Osteoblast (primary cell): ENCODE results near the gene TSPAN17. TPM values are rescaled to one million over a fixed set of nuclear protein-coding genes. Genes with fewer than 3 reads are reported as not detected.

ENCODE experiments used
- DNase-seq: peaks from one replicate; pipeline ENCODE4 v3.0.0; 2011; ENCODE audit warnings: low spot score, mixed read lengths; ENCODE audit not compliant: insufficient read length; ENCODE audit errors: missing footprints
- H2AFZ ChIP-seq: 2 replicates; pipeline ENCODE4 v1.6.0; 2011; ENCODE audit warnings: mild to moderate bottlenecking, low read length
- H3K27ac ChIP-seq: 2 replicates; pipeline ENCODE4 v1.5.1; 2011; ENCODE audit warnings: mild to moderate bottlenecking, low read depth, low read length, moderate library complexity
- H3K27me3 ChIP-seq: 2 replicates; pipeline ENCODE4 v1.6.0; 2012; ENCODE audit warnings: mild to moderate bottlenecking, control low read depth, inconsistent platforms, low read length, moderate library complexity; ENCODE audit not compliant: insufficient read depth
- H3K36me3 ChIP-seq: 2 replicates; pipeline ENCODE4 v1.5.1; 2011; ENCODE audit warnings: mild to moderate bottlenecking, low read length, control low read depth, moderate library complexity; ENCODE audit not compliant: insufficient read depth
- H3K4me1 ChIP-seq: 2 replicates; pipeline ENCODE4 v1.5.1; 2011; ENCODE audit warnings: mild to moderate bottlenecking, low read length, control low read depth, moderate library complexity; ENCODE audit not compliant: insufficient read depth
- H3K4me2 ChIP-seq: 2 replicates; pipeline ENCODE4 v1.6.0; 2011; ENCODE audit warnings: mild to moderate bottlenecking, low read length; ENCODE audit not compliant: insufficient read depth
- H3K4me3 ChIP-seq: fragments of 200-600 bp; sonication (generic); 3 replicates; pipeline ENCODE4 v1.5.1; 2012; ENCODE audit warnings: mild to moderate bottlenecking, low read length, inconsistent platforms; ENCODE audit not compliant: insufficient read depth
- H3K79me2 ChIP-seq: 2 replicates; pipeline ENCODE4 v1.6.0; 2012; ENCODE audit warnings: mild to moderate bottlenecking, low read length, control low read depth, inconsistent platforms; ENCODE audit not compliant: insufficient read depth
- H3K9me3 ChIP-seq: 2 replicates; pipeline ENCODE4 v1.5.1; 2011; ENCODE audit warnings: low read depth, low read length, control low read depth
- H4K20me1 ChIP-seq: 2 replicates; pipeline ENCODE4 v1.6.0; 2012; ENCODE audit warnings: mild to moderate bottlenecking, low read length, control low read depth; ENCODE audit not compliant: insufficient read depth
- CTCF ChIP-seq: IDR thresholded peaks from 2 replicates; pipeline ENCODE4 v1.5.1; 2011; ENCODE audit warnings: mild to moderate bottlenecking, low read depth, low read length, moderate library complexity; ENCODE audit errors: extremely low read depth
- total RNA-seq: library from RNA; depleted of rRNA; stranded (reverse); fragments of >200 nt; gene quantifications from 2 replicates; pipeline ENCODE4 v1.2.3, GENCODE V29; 2012

TSPAN17 gene
- total RNA-seq, 1 donor = 26.1 TPM

- H2AFZ ChIP-seq = no peak overlapping the region
- no peaks in the 10 kb centered on the region for H3K9me3 ChIP-seq
- no peaks in the 10 kb centered on the region for H3K36me3 ChIP-seq
- DNase-seq = peak; percentile 62
- H3K27ac ChIP-seq = no peak overlapping the region
- no peaks in the 10 kb centered on the region for H4K20me1 ChIP-seq
- H3K4me3 ChIP-seq = no peak overlapping the region
- no peaks in the 10 kb centered on the region for H3K79me2 ChIP-seq
- TF ChIP-seq CTCF = no peak
- H3K4me1 ChIP-seq = peaks cover 10% of the 10 kb centered on the region
- peaks cover 38% of the 10 kb centered on the region for H3K27me3 ChIP-seq
- H3K4me2 ChIP-seq = no peak overlapping the region
These were observed 26.6 kb downstream of the TSPAN17 start for GRCh38 chr5:176673651-176674583.

GRCh38 chr5:176674799-176675198 is 27.5 kb downstream of the TSPAN17 start:
- H3K27me3 ChIP-seq = peaks cover 38% of the 10 kb centered on the region
- no peak overlapping the region for H2AFZ ChIP-seq
- H3K36me3 ChIP-seq = no peaks in the 10 kb centered on the region
- no peak overlapping the region for H3K27ac ChIP-seq
- H3K79me2 ChIP-seq = no peaks in the 10 kb centered on the region
- no peak for TF ChIP-seq CTCF
- H4K20me1 ChIP-seq = no peaks in the 10 kb centered on the region
- H3K4me2 ChIP-seq = no peak overlapping the region
- peaks cover 10% of the 10 kb centered on the region for H3K4me1 ChIP-seq
- no peak overlapping the region for H3K4me3 ChIP-seq
- no peaks in the 10 kb centered on the region for H3K9me3 ChIP-seq
- DNase-seq = peak; percentile 26

GRCh38 chr5:176675676-176676360 is 28.5 kb downstream of the TSPAN17 start:
- DNase-seq = peak; percentile 86
- no peaks in the 10 kb centered on the region for H3K79me2 ChIP-seq
- H3K27me3 ChIP-seq = peaks cover 38% of the 10 kb centered on the region
- no peaks in the 10 kb centered on the region for H3K9me3 ChIP-seq
- H3K36me3 ChIP-seq = no peaks in the 10 kb centered on the region
- no peak overlapping the region for H3K27ac ChIP-seq
- H3K4me2 ChIP-seq = no peak overlapping the region
- no peak overlapping the region for H3K4me3 ChIP-seq
- peaks cover 10% of the 10 kb centered on the region for H3K4me1 ChIP-seq
- peak; percentile 67 for TF ChIP-seq CTCF
- H4K20me1 ChIP-seq = no peaks in the 10 kb centered on the region
- no peak overlapping the region for H2AFZ ChIP-seq

- DNase-seq = peak; percentile 96
- TF ChIP-seq CTCF = no peak
- no peaks in the 10 kb centered on the region for H3K9me3 ChIP-seq
- no peaks in the 10 kb centered on the region for H4K20me1 ChIP-seq
- H3K27me3 ChIP-seq = peaks cover 39% of the 10 kb centered on the region
- H3K4me2 ChIP-seq = no peak overlapping the region
- H3K79me2 ChIP-seq = no peaks in the 10 kb centered on the region
- H2AFZ ChIP-seq = no peak overlapping the region
- H3K4me1 ChIP-seq = peaks cover 10% of the 10 kb centered on the region
- H3K36me3 ChIP-seq = no peaks in the 10 kb centered on the region
- no peak overlapping the region for H3K4me3 ChIP-seq
- H3K27ac ChIP-seq = no peak overlapping the region
These were observed 29.1 kb downstream of the TSPAN17 start for GRCh38 chr5:176676361-176676824.
